Mesodermal cell (in vitro differentiated cells): ENCODE data around the gene SIN3A.
"Not testable (repeated sequence)": the region's sequence is repeated elsewhere in the genome, so short reads cannot be mapped to it uniquely, and the experiment has no call there.

ENCODE experiments used
- H3K27ac ChIP-seq: 2 replicates; pipeline ENCODE4 v1.7.0; 2013; ENCODE audit warnings: mild to moderate bottlenecking, low read depth, low read length, moderate library complexity; ENCODE audit not compliant: severe bottlenecking
- H3K36me3 ChIP-seq: 2 replicates; pipeline ENCODE4 v1.7.1; 2013; ENCODE audit warnings: mild to moderate bottlenecking, low read length, moderate library complexity; ENCODE audit not compliant: control insufficient read depth, insufficient read depth
- H3K4me1 ChIP-seq: one replicate; pipeline ENCODE4 v1.7.1; 2013; ENCODE audit warnings: mild to moderate bottlenecking, low read length; ENCODE audit not compliant: insufficient read depth, control insufficient read depth, poor library complexity, severe bottlenecking
- H3K4me3 ChIP-seq: 2 replicates; pipeline ENCODE4 v1.7.0; 2013; ENCODE audit warnings: low read length, control low read depth, mild to moderate bottlenecking; ENCODE audit not compliant: insufficient read depth, poor library complexity, severe bottlenecking; ENCODE audit errors: extremely low read depth
- H3K9me3 ChIP-seq: 2 replicates; pipeline ENCODE4 v1.7.1; 2013; ENCODE audit warnings: mild to moderate bottlenecking, low read length, moderate library complexity; ENCODE audit not compliant: control insufficient read depth
- WGBS, 2 experiments: methylation state at CpG; one replicate each; pipeline ENCODE4 v1.1.5; 2013; ENCODE audit warnings: missing lambda C conversion rate in 2 of 2; ENCODE audit not compliant: insufficient coverage in 2 of 2; 5-methylcytosine and 5-hydroxymethylcytosine counted together

The SIN3A gene

GRCh38 chr15:75355369-75355768 is 96.1 kb downstream of the SIN3A start:
- 97 to 100% methylated on average over 1 to 3 of the region's 4 CpGs for WGBS, 2 experiments
- no peaks in the 10 kb centered on the region for H3K9me3 ChIP-seq
- H3K36me3 ChIP-seq: peaks cover 59% of the 10 kb centered on the region
- H3K4me3 ChIP-seq: no peak overlapping the region
- no peak overlapping the region for H3K27ac ChIP-seq
- H3K4me1 ChIP-seq: no peaks in the 10 kb centered on the region

DNA sequence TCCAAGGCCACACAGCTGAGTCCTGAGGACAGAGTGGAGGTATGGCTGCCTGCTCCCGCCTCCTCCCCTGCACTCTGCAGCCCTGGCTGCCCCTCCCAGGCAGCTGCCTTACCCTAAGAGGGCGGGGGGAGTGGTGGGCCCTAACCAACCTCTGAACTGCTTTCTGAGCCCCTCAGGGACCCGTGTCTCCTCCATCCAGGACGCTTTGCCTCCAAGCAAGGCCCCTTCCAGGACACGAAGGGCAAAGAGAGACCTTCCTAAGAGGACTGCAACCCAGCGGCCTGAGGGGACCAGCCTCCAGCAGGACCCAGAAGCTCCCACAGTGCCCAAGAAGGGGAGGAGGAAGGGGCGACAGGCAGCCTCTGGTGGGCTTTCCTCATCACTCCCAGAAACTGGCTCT is 97.0 kb downstream of the SIN3A start:
- no peak overlapping the region for H3K27ac ChIP-seq
- no peak overlapping the region for H3K4me3 ChIP-seq
- 85 to 94% methylated on average over 5 to 6 of the region's 7 CpGs for WGBS, 2 experiments
- H3K36me3 ChIP-seq: peaks cover 50% of the 10 kb centered on the region
- no peaks in the 10 kb centered on the region for H3K9me3 ChIP-seq
- H3K4me1 ChIP-seq: no peaks in the 10 kb centered on the region

DNA sequence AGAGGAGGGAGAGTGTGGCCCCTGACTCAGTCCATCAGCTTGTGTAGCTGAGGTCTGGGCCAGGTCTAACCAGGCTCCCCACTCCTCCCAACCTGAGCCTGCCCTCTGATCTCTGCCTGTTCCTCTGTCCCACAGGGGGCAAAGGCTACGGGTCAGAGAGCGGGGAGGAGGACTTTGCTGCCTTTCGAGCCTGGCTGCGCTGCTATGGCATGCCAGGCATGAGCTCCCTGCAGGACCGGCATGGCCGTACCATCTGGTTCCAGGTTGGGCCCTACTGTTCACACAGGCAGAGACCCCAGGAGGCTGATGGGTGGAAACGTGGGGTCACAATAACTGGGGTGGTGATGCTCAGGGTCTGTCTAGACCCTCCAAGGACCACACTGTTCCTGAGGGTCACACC is 97.9 kb downstream of the SIN3A start:
- Histone ChIP-seq H3K27ac (no peak overlapping the region), H3K36me3 (peaks cover 43% of the 10 kb centered on the region), H3K9me3 (no peaks in the 10 kb centered on the region), H3K4me1 (peaks cover 1% of the 10 kb centered on the region), H3K4me3 (no peak overlapping the region)
- 82 to 95% methylated on average over 7 of the region's 7 CpGs for WGBS, 2 experiments

DNA sequence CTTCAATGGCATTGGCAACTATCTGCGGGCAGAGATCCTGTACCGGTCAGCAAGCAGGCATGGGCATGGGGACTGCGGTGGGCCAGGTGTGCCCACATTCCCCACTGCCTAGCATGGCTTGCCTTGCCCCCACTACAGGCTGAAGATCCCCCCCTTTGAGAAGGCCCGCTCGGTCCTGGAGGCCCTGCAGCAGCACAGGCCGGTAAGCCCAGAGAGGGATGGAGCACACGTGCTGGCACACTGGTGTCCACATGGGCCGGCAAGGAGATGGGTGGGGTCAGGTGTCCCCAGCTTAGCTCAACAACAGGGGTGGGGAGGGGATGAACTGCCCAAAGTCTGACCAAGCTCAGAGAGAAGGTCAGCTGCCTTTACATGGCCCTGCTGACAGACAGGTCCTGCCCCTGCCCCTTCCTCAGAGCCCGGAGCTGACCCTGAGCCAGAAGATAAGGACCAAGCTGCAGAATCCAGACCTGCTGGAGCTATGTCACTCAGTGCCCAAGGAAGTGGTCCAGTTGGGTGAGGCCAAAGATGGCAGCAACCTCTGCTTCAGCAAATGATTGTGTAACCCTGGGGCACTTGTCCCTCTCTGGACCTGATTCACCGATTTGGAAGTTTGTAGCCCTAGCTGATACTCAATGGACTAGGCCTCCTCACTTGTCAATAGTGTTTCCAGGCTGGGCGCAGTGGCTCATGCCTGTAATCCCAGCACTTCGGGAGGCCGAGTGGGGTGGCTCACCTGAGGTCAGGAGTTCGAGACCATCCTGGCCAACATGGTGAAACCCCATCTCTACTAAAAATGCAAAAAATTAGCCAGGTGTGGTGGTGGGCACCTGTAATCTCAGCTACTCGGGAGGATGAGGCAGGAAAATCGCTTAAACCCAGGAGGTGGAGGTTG is 99.1 kb downstream of the SIN3A start:
- Histone ChIP-seq H3K4me3 (no peak overlapping the region), H3K36me3 (peaks cover 34% of the 10 kb centered on the region), H3K4me1 (peaks cover 4% of the 10 kb centered on the region), H3K27ac (no peak overlapping the region), H3K9me3 (no peaks in the 10 kb centered on the region)
- WGBS, 2 experiments: 95 to 97% methylated on average over 14 of the region's 16 CpGs

- no peaks in the 10 kb centered on the region for H3K9me3 ChIP-seq
Observed at GRCh38 chr15:75350601-75351361, 100.7 kb downstream of the SIN3A start.

DNA sequence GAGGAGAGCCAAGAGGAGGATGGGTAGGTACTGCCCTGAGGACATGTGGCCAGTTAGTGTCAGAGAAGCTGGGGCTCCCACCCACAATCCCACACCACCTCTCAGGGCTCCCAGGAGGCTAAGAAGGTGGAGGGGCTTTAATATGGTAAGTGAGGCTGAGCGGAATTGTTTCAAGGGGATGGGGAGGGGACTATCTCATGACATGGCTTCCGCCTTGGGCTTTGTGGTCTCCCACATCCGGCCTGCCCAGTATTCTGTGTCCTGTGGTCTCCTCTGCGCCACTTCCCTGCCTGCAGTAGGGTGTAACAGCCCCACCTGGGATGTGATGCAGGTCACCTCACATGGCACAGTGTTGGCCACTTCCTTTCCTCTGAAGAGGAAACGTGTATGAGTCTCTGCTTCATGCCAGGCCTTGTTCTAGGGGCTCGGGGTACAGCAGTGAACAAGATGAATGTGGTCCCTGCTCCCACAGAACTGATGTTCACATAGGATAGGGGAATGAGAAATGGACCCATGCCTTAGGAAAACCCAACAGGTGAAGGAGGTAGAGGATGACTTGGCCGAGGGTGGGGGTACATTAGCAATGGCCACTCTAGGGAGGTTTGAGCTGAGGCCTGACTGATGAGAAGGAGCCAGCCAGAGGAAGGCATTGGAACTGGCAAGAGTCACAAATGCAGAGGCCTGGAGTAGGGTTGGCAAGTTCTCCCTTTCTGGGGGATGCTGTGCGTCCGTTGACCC is 101.5 kb downstream of the SIN3A start:
- 95 to 97% methylated on average over 5 to 6 of the region's 9 CpGs for WGBS, 2 experiments
- Histone ChIP-seq H3K36me3 (peaks cover 17% of the 10 kb centered on the region), H3K4me3 (no peak overlapping the region), H3K9me3 (no peaks in the 10 kb centered on the region), H3K27ac (no peak overlapping the region), H3K4me1 (peaks cover 4% of the 10 kb centered on the region)

More at GRCh38 chr15:75350601-75351361, 100.7 kb downstream of the SIN3A start:
- Histone ChIP-seq H3K36me3 (peaks cover 22% of the 10 kb centered on the region), H3K4me3 (no peak overlapping the region), H3K4me1 (peaks cover 4% of the 10 kb centered on the region), H3K27ac (no peak overlapping the region)
- WGBS, 2 experiments: 88 to 94% methylated on average over 2 to 6 of the region's 7 CpGs

DNA sequence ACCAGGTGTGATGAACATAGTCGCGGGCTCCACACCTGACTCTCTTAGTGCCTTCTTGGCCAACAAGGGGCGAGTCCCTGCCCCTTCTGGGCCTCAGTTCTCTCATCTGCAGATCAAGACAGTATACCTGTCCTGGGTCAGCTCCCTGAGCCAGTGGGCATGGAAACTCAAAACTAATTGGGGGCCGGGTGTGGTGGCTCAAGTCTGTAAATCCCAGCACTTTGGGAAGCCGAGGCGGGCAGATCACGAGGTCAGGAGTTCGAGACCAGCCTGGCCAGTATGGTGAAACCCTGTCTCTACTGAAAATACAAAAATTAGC is 102.2 kb downstream of the SIN3A start:
- 85 to 94% methylated on average over 8 of the region's 8 CpGs for WGBS, 2 experiments

DNA sequence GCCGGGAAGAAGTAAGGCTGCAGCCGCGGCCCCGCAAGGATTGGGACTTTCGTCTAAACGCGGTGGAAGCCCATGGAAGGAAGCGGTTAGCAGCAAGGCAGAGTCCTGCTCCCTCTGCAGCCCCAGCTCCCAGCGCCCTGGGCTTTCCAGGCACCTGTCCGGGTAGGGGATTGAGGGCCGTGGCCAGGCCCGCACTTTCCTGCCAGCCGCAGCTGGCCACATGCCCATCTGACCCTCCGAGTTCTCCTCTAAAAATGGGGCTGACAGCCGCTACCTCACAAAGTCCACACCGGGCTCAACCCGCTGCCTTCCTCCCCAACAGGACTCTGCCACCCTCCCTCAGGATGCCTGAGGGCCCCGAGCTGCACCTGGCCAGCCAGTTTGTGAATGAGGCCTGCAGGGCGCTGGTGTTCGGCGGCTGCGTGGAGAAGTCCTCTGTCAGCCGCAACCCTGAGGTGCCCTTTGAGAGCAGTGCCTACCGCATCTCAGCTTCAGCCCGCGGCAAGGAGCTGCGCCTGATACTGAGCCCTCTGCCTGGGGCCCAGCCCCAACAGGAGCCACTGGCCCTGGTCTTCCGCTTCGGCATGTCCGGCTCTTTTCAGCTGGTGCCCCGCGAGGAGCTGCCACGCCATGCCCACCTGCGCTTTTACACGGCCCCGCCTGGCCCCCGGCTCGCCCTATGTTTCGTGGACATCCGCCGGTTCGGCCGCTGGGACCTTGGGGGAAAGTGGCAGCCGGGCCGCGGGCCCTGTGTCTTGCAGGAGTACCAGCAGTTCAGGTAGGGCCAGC is 102.7 kb downstream of the SIN3A start:
- H3K4me3 ChIP-seq: peak overlapping the region; percentile 70
- no peaks in the 10 kb centered on the region for H3K9me3 ChIP-seq
- H3K4me1 ChIP-seq: peaks cover 4% of the 10 kb centered on the region
- H3K36me3 ChIP-seq: peaks cover 6% of the 10 kb centered on the region
- H3K27ac ChIP-seq: no peak overlapping the region
- 49 to 51% methylated on average over 40 to 46 of the region's 46 CpGs for WGBS, 2 experiments

More for the DNA sequence above, 102.2 kb downstream of the SIN3A start:
- not testable (repeated sequence) for H3K4me1 ChIP-seq, H3K27ac ChIP-seq, H3K4me3 ChIP-seq, H3K9me3 ChIP-seq
- peaks cover 11% of the 10 kb centered on the region for H3K36me3 ChIP-seq

DNA sequence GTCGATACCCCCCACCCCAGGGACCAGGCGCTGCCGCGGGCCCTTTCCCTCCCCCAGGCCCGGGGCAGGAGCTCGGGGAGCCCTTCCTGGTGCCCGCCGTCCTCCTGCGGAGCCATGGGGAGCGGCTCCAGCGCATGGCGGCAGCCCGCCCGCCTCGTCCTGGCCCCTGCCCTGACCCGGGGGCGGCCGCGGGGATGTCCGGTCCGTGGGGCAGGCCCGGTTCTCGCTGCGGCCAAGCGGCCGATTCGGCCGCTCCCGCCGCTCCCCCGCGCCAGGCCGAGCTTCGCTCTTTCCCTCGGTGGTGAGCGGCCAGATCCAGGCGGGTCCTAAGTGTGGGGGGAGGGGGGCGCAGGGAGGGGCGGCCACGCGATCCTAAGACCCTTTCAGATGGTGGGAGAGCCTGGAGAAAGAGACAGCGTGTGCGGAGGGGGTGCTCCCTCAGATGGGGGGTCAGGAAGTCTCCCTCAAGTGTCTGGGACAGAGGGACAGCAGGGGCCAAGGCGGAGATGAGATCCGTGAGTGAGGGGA is 103.4 kb downstream of the SIN3A start:
- H3K4me1 ChIP-seq: peaks cover 4% of the 10 kb centered on the region
- H3K4me3 ChIP-seq: peak overlapping the region; percentile 70
- no peaks in the 10 kb centered on the region for H3K36me3 ChIP-seq
- no peaks in the 10 kb centered on the region for H3K9me3 ChIP-seq
- 0 to 1% methylated on average over 28 to 35 of the region's 45 CpGs for WGBS, 2 experiments
- no peak overlapping the region for H3K27ac ChIP-seq
